Fibroblast of the aortic adventitia (primary cell): ENCODE measurements around the gene SFSWAP. TPM values are rescaled to one million over a fixed set of nuclear protein-coding genes. Genes with fewer than 3 reads are reported as not detected.
"Not testable (repeated sequence)": the region's sequence is repeated elsewhere in the genome, so short reads cannot be mapped to it uniquely, and the experiment has no call there.

Experiments
- DNase-seq: peaks from one replicate; pipeline ENCODE4 v3.0.0-alpha.2; 2010; ENCODE audit warnings: low read depth
- H3K4me3 ChIP-seq: 2 replicates; pipeline ENCODE4 v1.5.1; 2011; ENCODE audit warnings: low read depth, mild to moderate bottlenecking, control low read depth, low read length, moderate library complexity
- total RNA-seq: library from RNA; depleted of rRNA; stranded (reverse); fragments of >200 nt; gene quantifications from 2 replicates; pipeline ENCODE4 v1.2.3, GENCODE V29; 2012; ENCODE audit warnings: low replicate concordance
- TF ChIP-seq, protein P1 (sequence below): IDR thresholded peaks from 2 replicates; pipeline ENCODE4 v1.5.1; 2011; ENCODE audit warnings: mild to moderate bottlenecking, low read length, control low read depth, inconsistent platforms; ENCODE audit not compliant: insufficient read depth

SFSWAP gene
- total RNA-seq, 1 donor = 27.0 TPM

- TF ChIP-seq, protein P1, sequence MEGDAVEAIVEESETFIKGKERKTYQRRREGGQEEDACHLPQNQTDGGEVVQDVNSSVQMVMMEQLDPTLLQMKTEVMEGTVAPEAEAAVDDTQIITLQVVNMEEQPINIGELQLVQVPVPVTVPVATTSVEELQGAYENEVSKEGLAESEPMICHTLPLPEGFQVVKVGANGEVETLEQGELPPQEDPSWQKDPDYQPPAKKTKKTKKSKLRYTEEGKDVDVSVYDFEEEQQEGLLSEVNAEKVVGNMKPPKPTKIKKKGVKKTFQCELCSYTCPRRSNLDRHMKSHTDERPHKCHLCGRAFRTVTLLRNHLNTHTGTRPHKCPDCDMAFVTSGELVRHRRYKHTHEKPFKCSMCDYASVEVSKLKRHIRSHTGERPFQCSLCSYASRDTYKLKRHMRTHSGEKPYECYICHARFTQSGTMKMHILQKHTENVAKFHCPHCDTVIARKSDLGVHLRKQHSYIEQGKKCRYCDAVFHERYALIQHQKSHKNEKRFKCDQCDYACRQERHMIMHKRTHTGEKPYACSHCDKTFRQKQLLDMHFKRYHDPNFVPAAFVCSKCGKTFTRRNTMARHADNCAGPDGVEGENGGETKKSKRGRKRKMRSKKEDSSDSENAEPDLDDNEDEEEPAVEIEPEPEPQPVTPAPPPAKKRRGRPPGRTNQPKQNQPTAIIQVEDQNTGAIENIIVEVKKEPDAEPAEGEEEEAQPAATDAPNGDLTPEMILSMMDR = no peak
- DNase-seq = no peak
- no peak overlapping the region for H3K4me3 ChIP-seq
Observed at GRCh38 chr12:131677699-131678098, 33.2 kb upstream of the SFSWAP start.

- DNase-seq, H3K4me3 ChIP-seq: not testable (repeated sequence)
Observed at GRCh38 chr12:131678389-131679181, 32.3 kb upstream of the SFSWAP start.

GRCh38 chr12:131679186-131679585 lies 31.7 kb upstream of the SFSWAP start:
- H3K4me3 ChIP-seq, DNase-seq: not testable (repeated sequence)

DNA sequence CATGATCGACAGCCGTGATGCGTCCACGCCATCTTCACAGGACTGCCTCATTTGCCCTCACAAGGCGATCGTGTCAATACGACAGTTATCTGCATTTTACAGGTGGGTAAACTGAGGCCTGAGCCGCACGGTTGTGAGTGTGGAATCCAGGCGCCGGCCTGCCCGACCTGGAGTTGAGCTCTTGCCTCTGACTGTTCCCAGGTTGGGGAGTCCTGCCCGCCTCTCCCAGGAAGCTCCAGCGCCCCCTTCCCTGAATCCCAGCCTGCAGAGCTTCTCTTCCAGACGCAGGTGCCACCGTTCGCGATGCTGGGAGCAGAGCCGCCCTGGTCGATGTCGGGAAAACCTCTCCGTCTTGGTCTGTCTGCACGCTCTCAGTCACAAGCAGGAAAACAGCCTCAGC lies 31.1 kb upstream of the SFSWAP start:
- DNase-seq, H3K4me3 ChIP-seq: not testable (repeated sequence)

GRCh38 chr12:131680392-131681256 lies 30.3 kb upstream of the SFSWAP start:
- DNase-seq, H3K4me3 ChIP-seq: not testable (repeated sequence)

DNA sequence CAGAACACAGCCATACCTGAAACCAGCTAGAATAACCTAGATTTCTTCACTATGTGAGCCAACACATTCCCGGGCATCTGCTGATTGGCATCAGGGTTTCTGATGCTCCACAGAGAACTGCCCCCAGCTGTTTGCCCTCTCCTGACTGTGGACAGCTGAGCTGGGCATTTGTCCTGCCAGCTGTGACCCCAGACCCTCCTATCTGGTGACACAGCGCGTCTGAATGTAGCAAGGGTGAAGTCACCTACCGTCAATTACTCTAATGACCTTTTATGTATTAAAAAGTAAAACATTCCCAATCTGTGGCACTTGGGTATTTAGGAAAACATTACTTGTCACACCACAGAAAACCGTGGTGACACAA lies 29.7 kb upstream of the SFSWAP start:
- no peak for DNase-seq
- TF ChIP-seq, protein P1 = no peak
- no peak overlapping the region for H3K4me3 ChIP-seq

DNA sequence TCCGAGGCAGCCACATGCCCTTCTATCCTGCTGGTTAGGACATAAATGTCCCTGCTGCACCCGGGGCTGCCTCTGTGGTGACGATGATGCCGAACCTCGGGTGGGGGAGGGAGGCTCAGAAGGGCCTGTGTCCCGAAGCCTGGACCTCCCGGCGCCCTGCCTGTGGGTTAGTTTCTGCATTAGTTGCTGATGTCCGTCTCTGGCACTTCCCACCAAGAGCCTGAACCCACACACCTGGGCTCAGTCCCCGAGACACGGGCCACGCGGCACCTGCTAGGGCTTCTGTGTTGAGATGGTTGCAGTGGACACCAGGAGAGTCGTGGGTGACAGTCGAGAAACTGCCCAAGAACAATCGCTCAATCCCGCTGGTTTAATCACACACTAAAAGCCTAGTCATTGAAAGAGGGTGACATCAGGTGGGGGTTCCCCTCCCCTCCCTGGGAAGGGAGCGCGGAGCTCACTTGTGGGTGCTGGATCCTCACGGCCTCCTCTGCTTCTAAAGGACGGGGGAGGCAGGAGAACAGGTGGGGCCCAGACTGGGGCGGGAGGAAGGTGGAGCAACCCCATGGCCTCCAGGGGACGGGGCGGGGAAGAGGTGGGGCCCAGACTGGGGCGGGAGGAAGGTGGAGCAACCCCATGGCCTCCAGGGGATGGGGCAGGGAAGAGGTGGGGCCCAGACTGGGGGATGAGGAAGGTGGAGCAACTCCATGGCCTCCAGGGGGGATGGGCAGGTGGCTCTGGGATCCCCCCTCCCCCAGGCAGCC lies 29.0 kb upstream of the SFSWAP start:
- not testable (repeated sequence) for H3K4me3 ChIP-seq, DNase-seq

DNA sequence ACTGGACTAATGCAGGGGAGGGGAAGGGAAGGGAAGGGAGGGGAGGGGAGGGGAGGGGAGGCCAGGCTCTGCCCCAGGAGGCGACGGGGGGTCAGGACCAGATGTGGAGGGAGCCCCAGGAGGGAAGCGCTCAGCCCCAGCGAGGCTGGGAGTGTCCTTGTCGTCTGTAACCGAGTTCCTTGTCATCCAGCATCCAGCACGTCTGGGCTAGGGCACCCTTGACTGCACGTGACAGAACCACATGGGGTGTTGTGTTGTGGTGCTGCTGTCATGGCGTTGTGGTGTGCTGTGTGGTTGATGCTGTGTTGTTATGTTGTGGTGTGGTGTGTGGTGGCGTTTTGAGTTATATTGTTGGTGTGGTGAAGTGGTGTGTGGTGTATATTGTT lies 28.4 kb upstream of the SFSWAP start:
- TF ChIP-seq, protein P1 = no peak
- DNase-seq = no peak
- H3K4me3 ChIP-seq = no peak overlapping the region

DNA sequence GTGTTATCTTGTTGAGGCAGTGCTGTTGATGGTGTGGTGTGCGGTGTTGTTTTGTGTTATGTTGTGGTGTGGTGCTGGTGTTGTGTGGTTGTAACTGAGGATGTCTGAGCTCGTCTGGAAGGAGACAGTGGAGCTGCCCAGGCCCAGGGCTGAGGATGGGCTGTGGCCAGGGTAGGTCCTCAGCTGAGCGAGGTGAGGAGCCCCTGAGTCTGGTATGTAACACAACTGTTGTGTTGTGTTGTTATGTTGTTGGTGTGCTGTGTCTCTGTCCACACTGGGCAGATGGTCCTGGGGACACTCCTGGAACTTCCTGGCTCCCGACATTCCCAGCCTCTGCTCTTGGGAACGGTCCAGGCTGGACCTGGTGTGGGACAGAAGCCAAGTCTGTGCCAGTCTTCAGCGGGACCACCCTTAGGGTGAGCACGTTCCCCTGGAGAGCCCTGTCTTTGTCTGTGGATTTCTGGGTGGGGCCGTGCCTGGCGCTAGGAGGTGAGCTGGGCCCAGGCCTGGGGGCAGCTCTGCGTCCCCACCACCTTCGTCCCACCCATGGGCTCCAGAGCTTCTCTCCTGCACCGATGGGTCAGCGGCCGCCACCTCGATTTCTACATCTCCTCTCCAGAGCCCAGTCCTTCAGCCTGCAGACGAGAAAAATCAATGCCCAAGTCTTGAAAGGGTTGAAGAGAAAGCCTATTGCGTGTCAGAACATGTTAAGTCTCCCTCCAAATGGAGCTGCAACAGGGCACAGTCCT lies 27.4 kb upstream of the SFSWAP start:
- no peak for DNase-seq
- TF ChIP-seq, protein P1 = no peak
- no peak overlapping the region for H3K4me3 ChIP-seq
